ENCODE results near the gene CD8A. TPM values are rescaled to one million over a fixed set of nuclear protein-coding genes. Genes with fewer than 3 reads are reported as not detected.

CD8A gene
- total RNA-seq, 1 experiment from 2014 or later: 0.14 TPM

GRCh38 chr2:86783615-86784339, 6.9 kb downstream of the CD8A start:
- no peak for DNase-seq (ENCODE audit: low spot score)
- in situ Hi-C loops (cut with HindIII; ENCODE audit: low sequenced_read_pairs): no loop called here

GRCh38 chr2:86782748-86783147, 8.0 kb downstream of the CD8A start:
- no peak for DNase-seq (ENCODE audit: low spot score)
- in situ Hi-C loops (cut with HindIII; ENCODE audit: low sequenced_read_pairs): no loop called here

- in situ Hi-C loops (cut with HindIII; ENCODE audit: low sequenced_read_pairs): no loop called here
- no peak for DNase-seq (ENCODE audit: low spot score)
Measured at GRCh38 chr2:86781363-86781762, 9.3 kb downstream of the CD8A start.

GRCh38 chr2:86779971-86780370, 10.7 kb downstream of the CD8A start:
- DNase-seq (ENCODE audit: low spot score): no peak
- in situ Hi-C loops (cut with HindIII; ENCODE audit: low sequenced_read_pairs): no loop called here

- in situ Hi-C loops (cut with HindIII; ENCODE audit: low sequenced_read_pairs): no loop called here
- DNase-seq (ENCODE audit: low spot score): no peak
Measured at GRCh38 chr2:86778957-86779356, 11.8 kb downstream of the CD8A start.

GRCh38 chr2:86776532-86776931, 14.2 kb downstream of the CD8A start:
- no peak for DNase-seq (ENCODE audit: low spot score)
- in situ Hi-C loops (cut with HindIII; ENCODE audit: low sequenced_read_pairs): no loop called here

GRCh38 chr2:86775338-86775737, 15.4 kb downstream of the CD8A start:
- in situ Hi-C loops (cut with HindIII; ENCODE audit: low sequenced_read_pairs): no loop called here
- no peak for DNase-seq (ENCODE audit: low spot score)

- DNase-seq (ENCODE audit: low spot score): no peak
- in situ Hi-C loops (cut with HindIII; ENCODE audit: low sequenced_read_pairs): no loop called here
Measured at GRCh38 chr2:86774862-86775261, 15.9 kb downstream of the CD8A start.

- in situ Hi-C loops (cut with HindIII; ENCODE audit: low sequenced_read_pairs): no loop called here
- DNase-seq (ENCODE audit: low spot score): no peak
Measured at GRCh38 chr2:86772611-86773010, 18.1 kb downstream of the CD8A start.

- in situ Hi-C loops (cut with HindIII; ENCODE audit: low sequenced_read_pairs): no loop called here
- no peak for DNase-seq (ENCODE audit: low spot score)
Measured at GRCh38 chr2:86770816-86771301, 19.9 kb downstream of the CD8A start.

- DNase-seq (ENCODE audit: low spot score): peak; percentile 67
- in situ Hi-C loops (cut with HindIII; ENCODE audit: low sequenced_read_pairs): no loop called here
Measured at GRCh38 chr2:86769838-86770237, 20.9 kb downstream of the CD8A start.

- DNase-seq (ENCODE audit: low spot score): no peak
- in situ Hi-C loops (cut with HindIII; ENCODE audit: low sequenced_read_pairs): no loop called here
Measured at GRCh38 chr2:86768189-86768949, 22.3 kb downstream of the CD8A start.

- no peak for DNase-seq (ENCODE audit: low spot score)
- in situ Hi-C loops (cut with HindIII; ENCODE audit: low sequenced_read_pairs): no loop called here
Measured at GRCh38 chr2:86765310-86765695, 25.4 kb downstream of the CD8A start.

GRCh38 chr2:86764661-86765309, 25.9 kb downstream of the CD8A start:
- DNase-seq (ENCODE audit: low spot score): peak; percentile 77

GRCh38 chr2:86760371-86760770, 30.3 kb downstream of the CD8A start:
- DNase-seq (ENCODE audit: low spot score): no peak
- in situ Hi-C loops (cut with HindIII; ENCODE audit: low sequenced_read_pairs): no loop called here

More at GRCh38 chr2:86764661-86765309, 25.9 kb downstream of the CD8A start:
- in situ Hi-C loops (cut with HindIII; ENCODE audit: low sequenced_read_pairs): no loop called here

- DNase-seq (ENCODE audit: low spot score): no peak
- in situ Hi-C loops (cut with HindIII; ENCODE audit: low sequenced_read_pairs): no loop called here
Measured at GRCh38 chr2:86758405-86758804, 32.3 kb downstream of the CD8A start.

GRCh38 chr2:86753606-86754005, 37.1 kb downstream of the CD8A start:
- in situ Hi-C loops (cut with HindIII; ENCODE audit: low sequenced_read_pairs): no loop called here
- no peak for DNase-seq (ENCODE audit: low spot score)

- in situ Hi-C loops (cut with HindIII; ENCODE audit: low sequenced_read_pairs): no loop called here
- DNase-seq (ENCODE audit: low spot score): no peak
Measured at GRCh38 chr2:86752934-86753333, 37.8 kb downstream of the CD8A start.

- in situ Hi-C loops (cut with HindIII; ENCODE audit: low sequenced_read_pairs): no loop called here
- DNase-seq (ENCODE audit: low spot score): no peak
Measured at GRCh38 chr2:86751778-86752177, 38.9 kb downstream of the CD8A start.

GRCh38 chr2:86750240-86750839, 40.4 kb downstream of the CD8A start:
- in situ Hi-C loops (cut with HindIII; ENCODE audit: low sequenced_read_pairs): no loop called here
- no peak for DNase-seq (ENCODE audit: low spot score)

Measured in G401 (cell line).